IPS DF 19.7 (cell line): Measurements from ENCODE around the gene COL26A1.
"Not testable (repeated sequence)": the region's sequence is repeated elsewhere in the genome, so short reads cannot be mapped to it uniquely, and the experiment has no call there.

Experiments
- DNase-seq: peaks from one replicate; pipeline ENCODE4 v3.0.0-alpha.2; 2013; ENCODE audit warnings: low read depth, low spot score

The COL26A1 gene

GRCh38 chr7:101494602-101495329 is 132.1 kb downstream of the COL26A1 start:
- DNase-seq: no peak

- DNase-seq: no peak
Measured at GRCh38 chr7:101496017-101496416, 133.3 kb downstream of the COL26A1 start.

- DNase-seq: no peak
Measured at GRCh38 chr7:101501351-101501750, 138.7 kb downstream of the COL26A1 start.

- DNase-seq: no peak
Measured at GRCh38 chr7:101502466-101503098, 139.9 kb downstream of the COL26A1 start.

- not testable (repeated sequence) for DNase-seq
Measured at GRCh38 chr7:101505510-101505909, 142.8 kb downstream of the COL26A1 start.

GRCh38 chr7:101506531-101506930 is 143.9 kb downstream of the COL26A1 start:
- no peak for DNase-seq

GRCh38 chr7:101507327-101507726 is 144.7 kb downstream of the COL26A1 start:
- DNase-seq: no peak

- peak; percentile 52 for DNase-seq
Measured at GRCh38 chr7:101507791-101508252, 145.1 kb downstream of the COL26A1 start.

GRCh38 chr7:101510297-101510696 is 147.6 kb downstream of the COL26A1 start:
- DNase-seq: no peak

GRCh38 chr7:101511965-101512364 is 149.3 kb downstream of the COL26A1 start:
- no peak for DNase-seq

- DNase-seq: no peak
Measured at GRCh38 chr7:101516851-101517250, 154.2 kb downstream of the COL26A1 start.

- no peak for DNase-seq
Measured at GRCh38 chr7:101517304-101517703, 154.6 kb downstream of the COL26A1 start.

- no peak for DNase-seq
Measured at GRCh38 chr7:101518336-101518735, 155.7 kb downstream of the COL26A1 start.

GRCh38 chr7:101519324-101520023 is 156.8 kb downstream of the COL26A1 start:
- no peak for DNase-seq

GRCh38 chr7:101521430-101521925 is 158.8 kb downstream of the COL26A1 start:
- DNase-seq: no peak

GRCh38 chr7:101522021-101522420 is 159.3 kb downstream of the COL26A1 start:
- DNase-seq: no peak

GRCh38 chr7:101527844-101528667 is 165.4 kb downstream of the COL26A1 start:
- no peak for DNase-seq

- no peak for DNase-seq
Measured at GRCh38 chr7:101529560-101529959, 166.9 kb downstream of the COL26A1 start.

- no peak for DNase-seq
Measured at GRCh38 chr7:101531726-101532357, 169.2 kb downstream of the COL26A1 start.

GRCh38 chr7:101532400-101533102 is 169.9 kb downstream of the COL26A1 start:
- DNase-seq: no peak
